ENCODE results near the gene PPP2R2D. TPM values are rescaled to one million over a fixed set of nuclear protein-coding genes. Genes with fewer than 3 reads are reported as not detected.

Gene PPP2R2D
- total RNA-seq, 1 donor from 2014 or later = 34.2 TPM

- Histone ChIP-seq H3K4me3 (ENCODE audit: low read depth, low read length) (no peak overlapping the region), H3K27me3 (ENCODE audit: control insufficient read depth, insufficient read depth, low read length) (no peaks in the 10 kb centered on the region), H3K36me3 (ENCODE audit: control insufficient read depth, insufficient read depth, low read length) (no peaks in the 10 kb centered on the region)
- TF ChIP-seq, protein P1, sequence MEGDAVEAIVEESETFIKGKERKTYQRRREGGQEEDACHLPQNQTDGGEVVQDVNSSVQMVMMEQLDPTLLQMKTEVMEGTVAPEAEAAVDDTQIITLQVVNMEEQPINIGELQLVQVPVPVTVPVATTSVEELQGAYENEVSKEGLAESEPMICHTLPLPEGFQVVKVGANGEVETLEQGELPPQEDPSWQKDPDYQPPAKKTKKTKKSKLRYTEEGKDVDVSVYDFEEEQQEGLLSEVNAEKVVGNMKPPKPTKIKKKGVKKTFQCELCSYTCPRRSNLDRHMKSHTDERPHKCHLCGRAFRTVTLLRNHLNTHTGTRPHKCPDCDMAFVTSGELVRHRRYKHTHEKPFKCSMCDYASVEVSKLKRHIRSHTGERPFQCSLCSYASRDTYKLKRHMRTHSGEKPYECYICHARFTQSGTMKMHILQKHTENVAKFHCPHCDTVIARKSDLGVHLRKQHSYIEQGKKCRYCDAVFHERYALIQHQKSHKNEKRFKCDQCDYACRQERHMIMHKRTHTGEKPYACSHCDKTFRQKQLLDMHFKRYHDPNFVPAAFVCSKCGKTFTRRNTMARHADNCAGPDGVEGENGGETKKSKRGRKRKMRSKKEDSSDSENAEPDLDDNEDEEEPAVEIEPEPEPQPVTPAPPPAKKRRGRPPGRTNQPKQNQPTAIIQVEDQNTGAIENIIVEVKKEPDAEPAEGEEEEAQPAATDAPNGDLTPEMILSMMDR (IDR thresholded peaks at IDR 0.05; ENCODE audit: insufficient read depth, low read length, severe bottlenecking) = no peak
- DNase-seq (ENCODE audit: low read depth) = no peak
- no peak for FAIRE-seq
Observed at GRCh38 chr10:131991726-131992125, 90.9 kb downstream of the PPP2R2D start.

GRCh38 chr10:131993275-131993674, 92.5 kb downstream of the PPP2R2D start:
- H3K36me3 ChIP-seq (ENCODE audit: control insufficient read depth, insufficient read depth, low read length) = no peaks in the 10 kb centered on the region
- DNase-seq (ENCODE audit: low read depth) (no peak), FAIRE-seq (no peak)
- H3K27me3 ChIP-seq (ENCODE audit: control insufficient read depth, insufficient read depth, low read length) = no peaks in the 10 kb centered on the region
- H3K4me3 ChIP-seq (ENCODE audit: low read depth, low read length) = no peak overlapping the region
- TF ChIP-seq, protein P1 (IDR thresholded peaks at IDR 0.05; ENCODE audit: insufficient read depth, low read length, severe bottlenecking) = no peak

GRCh38 chr10:131994435-131994834, 93.6 kb downstream of the PPP2R2D start:
- FAIRE-seq (no peak), DNase-seq (ENCODE audit: low read depth) (no peak)
- Histone ChIP-seq H3K36me3 (ENCODE audit: control insufficient read depth, insufficient read depth, low read length) (no peaks in the 10 kb centered on the region), H3K4me3 (ENCODE audit: low read depth, low read length) (no peak overlapping the region), H3K27me3 (ENCODE audit: control insufficient read depth, insufficient read depth, low read length) (no peaks in the 10 kb centered on the region)
- TF ChIP-seq, protein P1 (IDR thresholded peaks at IDR 0.05; ENCODE audit: insufficient read depth, low read length, severe bottlenecking) = no peak

DNA sequence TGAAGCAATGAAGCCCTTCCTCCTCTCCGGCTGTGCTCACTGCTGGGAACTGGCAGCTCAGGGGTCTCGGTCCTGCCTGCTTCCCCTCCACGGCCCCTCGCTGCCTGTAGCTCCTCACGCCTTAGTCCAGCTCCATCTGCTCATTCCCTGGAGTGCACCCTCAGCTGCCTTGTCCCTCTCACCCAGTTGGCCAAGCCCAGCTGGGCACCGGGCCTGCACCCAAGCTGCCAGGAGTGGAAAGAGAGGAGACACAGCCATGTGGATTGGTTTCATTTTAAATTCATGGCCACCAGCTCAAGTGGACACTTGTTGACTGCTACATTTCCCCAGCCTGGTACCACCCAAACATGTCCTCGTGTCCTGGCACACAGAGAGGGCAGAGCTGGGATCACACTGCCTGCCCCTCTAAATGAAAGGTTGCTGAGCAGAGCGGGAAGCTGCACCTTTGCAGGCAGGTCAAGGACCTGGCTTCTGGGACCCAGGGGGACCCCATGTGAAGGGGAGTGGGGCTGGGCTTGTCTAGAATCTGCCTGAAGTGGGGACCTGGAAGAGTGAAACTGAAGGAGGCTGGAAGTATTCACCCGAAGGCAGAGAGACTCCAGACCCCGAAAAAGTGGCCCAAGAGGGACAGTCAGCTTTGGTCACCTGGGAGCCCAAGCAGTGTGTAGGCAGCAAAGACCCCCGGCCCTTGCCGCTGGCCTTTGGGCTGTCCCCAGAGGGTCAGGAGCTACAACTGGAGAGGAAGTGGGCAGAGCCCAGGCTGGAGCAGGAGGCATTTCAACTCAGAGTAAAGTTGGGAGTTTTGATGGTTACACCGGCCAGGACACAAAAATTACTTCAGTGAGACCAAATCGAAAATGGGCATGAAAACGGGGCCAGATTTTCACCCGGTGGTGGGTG, 95.9 kb downstream of the PPP2R2D start:
- Histone ChIP-seq H3K4me3 (ENCODE audit: low read depth, low read length) (no peak overlapping the region), H3K27me3 (ENCODE audit: control insufficient read depth, insufficient read depth, low read length) (no peaks in the 10 kb centered on the region), H3K36me3 (ENCODE audit: control insufficient read depth, insufficient read depth, low read length) (no peaks in the 10 kb centered on the region)
- FAIRE-seq (no peak), DNase-seq (ENCODE audit: low read depth) (no peak)
- TF ChIP-seq, protein P1 (IDR thresholded peaks at IDR 0.05; ENCODE audit: insufficient read depth, low read length, severe bottlenecking) = no peak

GRCh38 chr10:131997366-131998049, 96.7 kb downstream of the PPP2R2D start:
- no peak overlapping the region for H3K4me3 ChIP-seq (ENCODE audit: low read depth, low read length)
- TF ChIP-seq, protein P1 (IDR thresholded peaks at IDR 0.05; ENCODE audit: insufficient read depth, low read length, severe bottlenecking) = no peak
- no peaks in the 10 kb centered on the region for H3K27me3 ChIP-seq (ENCODE audit: control insufficient read depth, insufficient read depth, low read length)
- FAIRE-seq (no peak), DNase-seq (ENCODE audit: low read depth) (peak; percentile 84)
- H3K36me3 ChIP-seq (ENCODE audit: control insufficient read depth, insufficient read depth, low read length) = no peaks in the 10 kb centered on the region

Measured in bronchial epithelial cell (primary cell).